Activated naive CD8-positive, alpha-beta T cell treated with anti-CD3 and anti-CD28 coated beads, Interleukin-2, amount 50 U/mL, for 16 hours (primary cell): Measurements from ENCODE around the gene MTIF2.
"Not testable (repeated sequence)": the region's sequence is repeated elsewhere in the genome, so short reads cannot be mapped to it uniquely, and the experiment has no call there.

Experiments
- DNase-seq: peaks from one replicate; pipeline ENCODE4 v3.0.0-alpha.2; 2020; ENCODE audit warnings: low read depth, low spot score

MTIF2 gene, protein sequence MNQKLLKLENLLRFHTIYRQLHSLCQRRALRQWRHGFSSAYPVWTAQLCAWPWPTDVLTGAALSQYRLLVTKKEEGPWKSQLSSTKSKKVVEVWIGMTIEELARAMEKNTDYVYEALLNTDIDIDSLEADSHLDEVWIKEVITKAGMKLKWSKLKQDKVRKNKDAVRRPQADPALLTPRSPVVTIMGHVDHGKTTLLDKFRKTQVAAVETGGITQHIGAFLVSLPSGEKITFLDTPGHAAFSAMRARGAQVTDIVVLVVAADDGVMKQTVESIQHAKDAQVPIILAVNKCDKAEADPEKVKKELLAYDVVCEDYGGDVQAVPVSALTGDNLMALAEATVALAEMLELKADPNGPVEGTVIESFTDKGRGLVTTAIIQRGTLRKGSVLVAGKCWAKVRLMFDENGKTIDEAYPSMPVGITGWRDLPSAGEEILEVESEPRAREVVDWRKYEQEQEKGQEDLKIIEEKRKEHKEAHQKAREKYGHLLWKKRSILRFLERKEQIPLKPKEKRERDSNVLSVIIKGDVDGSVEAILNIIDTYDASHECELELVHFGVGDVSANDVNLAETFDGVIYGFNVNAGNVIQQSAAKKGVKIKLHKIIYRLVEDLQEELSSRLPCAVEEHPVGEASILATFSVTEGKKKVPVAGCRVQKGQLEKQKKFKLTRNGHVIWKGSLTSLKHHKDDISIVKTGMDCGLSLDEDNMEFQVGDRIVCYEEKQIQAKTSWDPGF

DNA sequence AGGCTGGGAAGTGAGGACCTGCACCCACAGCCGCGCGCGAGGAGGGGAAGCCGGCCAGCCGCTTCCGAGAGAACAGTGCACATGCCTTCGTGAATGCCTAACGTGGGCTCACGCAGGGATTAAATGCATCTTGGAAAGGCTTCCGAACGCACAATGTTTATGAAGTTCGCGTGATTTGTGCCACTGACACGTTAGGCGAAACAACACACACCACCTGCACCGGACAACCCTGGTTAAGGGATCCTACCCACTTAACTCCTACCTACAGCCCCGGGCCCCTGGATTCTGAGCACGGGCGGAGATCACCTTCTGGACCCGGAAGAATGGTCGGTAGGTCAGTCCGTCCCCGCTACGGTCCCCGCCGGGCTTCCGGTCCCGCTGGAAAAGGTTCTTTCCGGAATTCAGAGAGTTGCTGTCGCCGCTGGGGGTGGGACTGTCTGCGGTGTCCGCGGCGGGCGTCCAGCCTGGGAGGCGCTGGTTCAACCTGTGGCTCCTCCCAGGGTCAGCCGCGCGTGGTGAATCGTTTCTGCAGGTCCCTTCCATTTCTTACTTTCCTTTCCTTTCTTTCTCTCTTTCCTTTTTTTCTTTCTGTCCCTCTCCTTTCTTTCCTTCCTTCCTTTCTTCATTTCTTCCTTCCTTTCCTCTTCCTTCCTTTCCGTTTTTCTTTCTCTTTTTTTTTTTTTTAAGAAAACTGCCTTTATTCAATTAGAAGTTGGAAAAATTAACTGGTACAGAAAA lies at the start of gene MTIF2:
Gene MTIF2, minus strand, starts transcription at position 325 of the 738 bp plus-strand sequence. CDS start 5,373 bp downstream, outside the sequence.
- DNase-seq: peak; percentile 81

DNA sequence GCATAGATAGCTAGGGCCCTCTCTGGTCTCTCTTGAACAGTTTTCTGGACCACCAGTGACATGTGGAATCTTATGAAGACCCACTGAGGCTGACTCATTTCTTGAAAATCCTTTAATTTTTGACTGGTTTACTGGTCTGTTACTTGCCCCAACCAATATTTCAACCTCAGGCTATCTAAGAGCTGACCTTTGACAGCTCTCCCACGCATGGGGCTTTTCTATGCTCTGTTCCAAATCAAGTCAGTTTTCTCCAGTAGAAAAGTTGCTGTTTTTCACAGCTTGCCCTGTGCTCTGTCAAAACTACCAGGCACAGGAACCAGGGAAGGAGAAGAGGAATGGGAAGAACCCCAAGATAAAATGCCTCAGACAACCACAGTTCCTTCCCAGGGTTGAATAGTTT lies 46.0 kb upstream of the MTIF2 start:
- no peak for DNase-seq

DNA sequence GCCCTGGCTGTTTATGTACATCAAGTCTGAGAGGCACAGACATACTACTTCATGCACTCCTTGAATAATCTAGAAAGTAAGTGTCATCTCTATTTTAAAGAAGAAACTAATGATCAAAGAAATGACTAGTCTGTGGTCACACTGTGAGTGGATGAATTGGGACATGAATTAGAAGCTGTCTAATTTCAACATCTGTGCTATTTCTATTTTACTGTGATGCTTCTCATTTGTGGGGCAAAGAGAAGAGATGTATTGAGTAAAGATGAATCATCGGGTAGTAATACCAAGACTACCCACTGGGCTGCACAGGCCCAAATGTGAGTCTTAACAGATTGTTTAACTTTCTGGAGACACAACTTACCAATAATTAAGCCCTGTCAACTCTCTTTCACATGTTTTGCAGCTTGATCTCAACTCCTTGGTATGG lies 42.4 kb upstream of the MTIF2 start:
- DNase-seq: no peak

DNA sequence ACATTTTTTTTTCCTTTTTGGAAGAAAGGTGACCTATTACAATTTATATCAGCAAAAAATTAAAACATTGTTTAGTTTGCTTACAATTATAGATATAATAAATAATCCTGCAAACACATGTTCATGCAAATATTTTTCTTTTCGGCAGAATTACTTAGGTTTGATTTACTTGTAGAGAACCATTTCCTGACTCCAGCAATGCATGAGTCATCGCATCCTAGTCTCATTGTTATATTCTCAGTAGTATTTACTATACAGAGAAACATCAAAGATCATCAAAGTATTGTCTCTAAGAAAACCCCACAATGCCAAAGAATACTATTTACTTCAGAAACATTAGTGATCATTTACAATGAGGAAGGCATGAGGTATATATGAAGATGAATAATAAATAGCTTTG lies 40.4 kb upstream of the MTIF2 start:
- no peak for DNase-seq

DNA sequence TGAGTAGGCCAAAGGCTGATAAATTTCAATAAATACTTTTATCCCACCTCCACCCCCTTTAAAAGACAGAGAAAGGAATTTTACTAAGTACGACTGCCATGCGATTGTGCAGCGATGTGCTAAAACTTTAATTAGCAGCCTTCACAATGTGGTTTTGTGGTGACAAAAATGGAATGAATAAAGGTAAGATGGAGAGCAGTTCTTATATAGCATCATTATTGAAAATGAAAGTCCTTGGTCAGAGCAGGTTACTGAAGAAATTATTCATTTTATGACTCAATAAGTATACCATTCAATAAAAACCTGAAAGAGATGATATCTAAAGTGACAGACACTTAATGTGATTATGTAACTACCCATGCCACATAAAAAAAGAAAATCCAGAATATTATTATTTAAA lies 33.2 kb upstream of the MTIF2 start:
- DNase-seq: no peak

DNA sequence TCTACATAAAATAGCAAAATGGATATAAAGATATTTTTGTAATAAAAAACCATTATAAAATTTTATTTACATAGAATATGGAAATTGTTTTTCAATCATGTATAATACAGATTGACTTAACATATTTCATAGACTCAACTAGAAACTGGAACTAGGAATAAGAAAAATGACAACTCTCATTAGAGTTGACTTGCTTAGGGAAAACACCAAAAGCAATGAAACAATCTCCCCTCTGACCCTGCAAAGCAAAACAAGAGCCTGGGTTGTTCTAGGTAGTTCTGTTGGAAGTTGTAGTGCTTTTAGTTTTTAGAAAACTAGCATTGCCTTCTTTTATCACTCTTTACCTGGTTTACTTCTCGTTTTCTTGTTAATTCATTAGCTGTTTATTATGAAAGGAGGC lies 32.2 kb upstream of the MTIF2 start:
- DNase-seq: no peak

DNA sequence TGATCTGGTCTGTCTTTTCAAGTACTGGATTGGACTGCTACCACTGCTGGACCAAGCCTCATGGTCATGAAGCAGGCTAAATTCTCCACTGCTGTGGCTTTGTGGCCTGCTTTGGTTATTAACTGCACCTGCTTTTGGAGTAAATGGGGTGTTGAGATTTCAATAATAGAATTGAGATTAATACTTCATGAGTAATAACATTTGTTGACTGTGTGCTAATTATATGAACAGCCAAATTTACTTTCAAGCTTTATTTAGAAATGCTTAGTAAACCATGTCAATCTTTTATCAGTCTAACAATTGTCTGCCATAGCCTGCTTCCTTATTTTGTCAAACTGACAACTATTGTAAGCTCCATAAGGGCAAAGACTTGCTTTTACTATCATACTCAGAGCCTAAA lies 27.4 kb upstream of the MTIF2 start:
- DNase-seq: no peak

DNA sequence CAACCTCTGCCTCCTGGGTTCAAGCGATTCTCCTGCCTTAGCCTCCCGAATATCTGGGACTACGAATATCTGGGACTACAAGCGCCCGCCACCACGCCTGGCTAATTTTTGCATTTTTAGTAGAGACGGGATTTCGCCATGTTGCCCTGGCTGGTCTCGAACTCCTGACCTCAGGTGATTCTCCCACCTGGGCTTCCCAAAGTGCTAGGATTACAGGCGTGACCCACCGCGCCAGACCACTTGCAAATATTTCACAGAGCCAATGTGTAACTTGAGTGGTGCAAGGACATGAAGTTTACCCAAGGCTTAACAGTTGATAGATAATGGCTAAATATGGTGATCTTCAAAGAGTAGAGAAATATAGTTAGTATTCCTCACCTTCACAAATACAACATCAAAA lies 14.1 kb upstream of the MTIF2 start:
- no peak for DNase-seq

DNA sequence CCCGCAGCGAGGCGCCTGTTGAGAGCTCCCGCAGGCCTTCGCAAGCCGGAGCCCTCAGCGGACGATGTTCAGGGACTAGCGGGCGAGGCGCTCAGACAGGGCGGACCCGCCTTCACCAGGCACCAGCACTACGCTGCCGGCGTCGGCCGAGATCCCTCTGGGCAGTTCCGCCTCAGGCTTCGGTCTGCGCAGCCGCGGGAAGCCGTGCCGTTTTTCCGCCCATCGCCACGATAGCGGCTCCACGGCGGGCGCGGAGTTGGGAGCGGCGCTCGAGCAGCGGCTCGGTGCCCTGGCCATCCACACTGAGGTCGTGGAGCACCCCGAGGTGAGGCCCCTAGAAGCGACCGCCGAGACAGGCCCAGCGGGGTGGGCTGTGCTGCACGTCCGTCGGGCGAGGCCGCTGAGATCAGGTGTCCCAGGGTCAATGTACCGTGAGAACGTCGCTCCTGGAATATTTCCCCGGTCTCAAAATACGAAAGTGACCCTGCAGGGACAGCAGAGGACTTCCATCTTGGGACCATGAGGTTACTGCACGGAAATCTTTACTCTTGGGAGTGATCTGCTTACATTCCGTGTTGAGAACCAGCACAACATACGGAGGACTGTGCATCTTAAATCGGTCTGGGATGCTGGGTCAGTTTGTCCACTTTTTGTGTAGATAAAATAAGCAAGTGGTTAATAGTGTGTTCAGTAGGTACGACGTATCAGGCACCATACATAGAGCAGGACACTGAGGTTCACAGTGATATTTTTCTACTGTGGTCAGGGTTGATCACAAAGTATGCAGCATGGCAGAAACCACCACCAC lies 13.3 kb upstream of the MTIF2 start:
- peak; percentile 80 for DNase-seq

DNA sequence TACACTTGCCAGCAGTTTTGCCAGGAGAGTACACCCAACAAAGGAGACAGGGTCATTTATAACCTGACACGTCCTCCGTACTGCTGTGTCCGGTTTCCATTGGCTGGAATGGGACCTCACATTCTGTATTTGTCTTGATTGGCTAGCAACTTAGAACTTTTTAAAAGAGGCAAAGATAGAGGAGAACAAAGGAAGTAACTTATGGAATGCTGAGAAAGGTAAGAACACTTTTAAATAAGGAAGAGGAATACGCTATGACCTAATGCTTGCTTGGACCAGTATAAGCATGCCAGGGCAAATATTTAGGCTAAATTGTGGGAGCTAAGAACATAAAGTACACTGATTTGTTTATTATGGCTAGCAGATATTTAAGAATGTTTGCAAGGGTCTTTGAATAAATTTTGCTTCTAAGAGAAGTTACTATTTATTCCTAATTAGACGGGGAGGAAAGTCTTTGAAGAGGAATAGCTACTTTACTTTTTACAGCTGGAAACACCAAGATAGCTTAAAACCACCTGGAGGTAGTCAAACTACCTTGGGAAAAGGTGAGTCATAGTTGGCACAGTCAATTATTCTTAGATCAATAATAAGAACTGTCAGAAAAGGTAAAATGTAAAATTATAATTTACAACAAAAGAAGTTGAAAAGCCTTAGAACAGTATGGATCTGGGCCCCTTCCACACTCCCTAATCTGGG lies 12.0 kb upstream of the MTIF2 start:
- not testable (repeated sequence) for DNase-seq

DNA sequence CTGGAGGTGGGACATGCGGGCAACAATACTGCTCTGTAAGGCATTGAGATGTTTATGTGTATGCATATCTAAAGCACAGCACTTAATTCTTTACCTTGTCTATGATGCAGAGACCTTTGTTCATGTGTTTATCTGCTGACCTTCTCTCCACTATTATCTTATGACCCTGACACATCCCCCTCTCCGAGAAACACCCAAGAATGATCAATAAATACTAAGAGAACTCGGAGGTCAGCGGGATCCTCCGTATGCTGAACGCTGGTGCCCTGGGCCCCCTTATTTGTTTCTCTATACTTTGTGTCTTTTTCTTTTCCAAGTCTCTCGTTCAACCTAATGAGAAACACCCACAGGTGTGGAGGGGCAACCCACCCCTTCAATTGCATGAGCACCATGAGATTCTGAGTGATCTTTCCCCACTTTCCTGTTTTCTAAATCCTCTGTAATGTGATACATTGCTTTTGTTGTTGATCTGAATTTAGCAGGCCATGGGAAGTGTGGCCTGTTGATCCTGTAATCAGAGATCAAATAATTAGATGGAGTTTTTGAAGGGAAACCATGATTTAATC lies 10.9 kb upstream of the MTIF2 start:
- DNase-seq: not testable (repeated sequence)

DNA sequence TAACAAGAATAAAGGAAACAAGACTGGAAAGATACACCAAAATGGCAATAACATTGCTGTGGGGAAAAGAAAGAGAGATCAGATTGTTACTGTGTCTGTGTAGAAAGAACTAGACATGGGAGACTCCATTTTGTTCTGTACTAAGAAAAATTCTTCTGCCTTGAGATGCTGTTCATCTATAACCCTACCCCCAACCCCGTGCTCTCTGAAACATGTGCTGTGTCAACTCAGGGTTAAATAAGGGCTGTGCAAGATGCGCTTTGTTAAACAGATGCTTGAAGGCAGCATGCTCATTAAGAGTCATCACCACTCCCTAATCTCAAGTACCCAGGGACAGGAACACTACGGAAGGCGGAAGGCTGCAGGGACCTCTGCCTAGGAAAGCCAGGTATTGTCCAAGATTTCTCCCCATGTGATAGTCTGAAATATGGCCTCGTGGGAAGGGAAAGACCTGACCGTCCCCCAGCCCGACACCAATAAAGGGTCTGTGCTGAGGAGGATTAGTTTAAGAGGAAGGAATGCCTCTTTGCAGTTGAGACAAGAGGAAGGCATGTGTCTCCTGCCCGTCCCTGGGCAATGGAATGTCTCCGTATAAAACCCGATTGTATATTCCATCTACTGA lies 10.3 kb upstream of the MTIF2 start:
- not testable (repeated sequence) for DNase-seq

DNA sequence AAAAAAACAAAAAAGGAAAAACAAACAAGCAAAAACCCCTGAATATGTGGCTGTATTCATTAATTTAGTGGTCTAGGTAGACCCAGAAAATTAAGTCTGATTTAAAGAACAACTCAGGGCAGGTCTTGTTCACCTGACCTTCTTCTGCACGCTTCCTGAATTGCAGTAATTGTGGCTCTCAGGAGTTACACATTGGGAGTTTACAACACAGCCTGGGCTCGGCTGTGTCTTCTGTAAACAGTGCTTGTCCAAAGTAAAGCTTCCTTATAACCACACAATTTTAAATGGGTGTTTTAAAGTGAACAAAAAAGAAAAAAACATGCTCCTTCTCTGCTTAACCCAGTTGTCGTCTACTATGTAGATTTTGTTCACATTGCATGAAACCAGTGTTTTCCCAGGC lies 8.3 kb upstream of the MTIF2 start:
- no peak for DNase-seq

DNA sequence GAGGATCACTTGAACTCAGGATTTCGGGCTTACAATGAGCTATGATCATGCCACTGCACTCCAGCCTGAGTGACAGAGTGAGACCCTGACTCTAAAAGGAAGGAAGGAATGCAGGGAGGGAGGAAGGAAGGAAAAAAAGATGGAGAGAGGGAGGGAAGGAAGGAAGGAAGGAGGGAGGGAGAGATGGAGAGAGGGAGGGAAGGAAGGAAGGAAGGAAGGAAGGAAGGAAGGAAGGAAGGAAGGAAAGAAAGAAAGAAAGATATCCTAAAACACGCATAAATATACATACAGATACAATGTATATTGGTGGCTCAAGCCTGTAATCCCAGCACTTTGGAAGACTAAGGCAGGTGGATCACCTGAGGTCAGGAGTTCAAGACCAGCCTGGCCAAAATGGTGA lies 5.3 kb upstream of the MTIF2 start:
- DNase-seq: not testable (repeated sequence)

DNA sequence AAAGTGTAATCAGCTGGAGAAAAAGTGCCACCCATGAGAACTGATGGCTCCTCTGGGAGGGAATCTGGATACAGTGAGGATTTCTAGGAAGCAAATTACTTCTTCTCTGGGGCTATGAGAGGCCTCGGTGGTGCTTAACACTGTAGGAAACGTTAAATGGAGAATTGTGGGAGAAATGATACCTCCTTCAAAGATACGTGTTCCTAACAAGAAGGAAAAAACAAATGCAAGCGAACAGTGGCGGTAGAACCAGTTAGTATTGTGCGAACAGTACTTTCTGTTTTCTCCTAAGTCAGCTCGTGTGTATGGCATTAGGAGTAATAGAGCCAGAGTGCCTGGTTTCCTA lies 587 bp upstream of the MTIF2 start:
- DNase-seq: no peak

DNA sequence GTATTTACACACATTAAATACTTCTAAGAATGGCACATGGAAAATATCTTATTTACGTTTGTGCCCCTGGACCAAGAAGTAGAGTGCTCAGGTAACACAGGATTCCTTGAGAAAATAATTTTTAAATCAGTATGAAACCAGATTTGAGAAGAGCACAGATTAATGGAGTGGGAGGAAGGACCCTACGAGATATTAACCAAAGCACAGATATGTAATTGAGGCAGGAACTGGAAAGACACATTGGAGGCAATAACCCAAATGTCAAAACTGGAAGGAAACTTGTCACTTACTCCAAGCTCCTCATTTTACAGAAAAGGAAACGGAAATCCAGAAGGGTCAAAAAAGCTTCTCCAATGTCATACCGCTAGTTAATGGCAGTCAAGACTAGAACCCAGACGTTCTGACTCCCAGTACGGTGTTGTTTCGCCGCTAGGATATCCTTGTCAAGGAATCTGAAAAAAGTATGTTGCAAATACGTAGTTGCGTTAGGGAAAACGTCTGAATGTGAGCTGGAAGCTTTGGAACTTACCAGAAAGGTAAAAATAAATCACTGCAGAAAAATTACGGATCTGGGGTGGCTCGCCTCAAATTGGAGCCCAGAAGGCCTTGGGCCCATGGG lies 634 bp downstream of the MTIF2 start:
- no peak for DNase-seq

DNA sequence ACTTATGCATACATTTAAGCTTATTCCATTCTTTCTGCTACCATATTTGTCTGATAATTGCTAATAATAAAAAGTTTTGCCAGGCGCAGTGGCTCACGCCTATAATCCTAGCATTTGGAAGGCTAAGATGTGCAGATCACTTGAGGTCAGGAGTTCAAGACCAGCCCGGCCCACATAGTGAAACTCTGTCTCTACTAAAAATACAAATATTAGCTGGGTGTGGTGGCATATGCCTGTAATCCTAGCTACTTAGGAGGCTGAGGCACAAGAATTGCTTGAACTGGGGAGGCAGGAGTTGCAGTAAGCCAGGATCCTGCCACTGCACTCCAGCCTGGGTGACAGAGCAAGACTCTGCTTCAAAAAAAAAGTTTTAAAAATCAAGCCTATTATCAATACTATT lies 9.4 kb downstream of the MTIF2 start:
- not testable (repeated sequence) for DNase-seq

DNA sequence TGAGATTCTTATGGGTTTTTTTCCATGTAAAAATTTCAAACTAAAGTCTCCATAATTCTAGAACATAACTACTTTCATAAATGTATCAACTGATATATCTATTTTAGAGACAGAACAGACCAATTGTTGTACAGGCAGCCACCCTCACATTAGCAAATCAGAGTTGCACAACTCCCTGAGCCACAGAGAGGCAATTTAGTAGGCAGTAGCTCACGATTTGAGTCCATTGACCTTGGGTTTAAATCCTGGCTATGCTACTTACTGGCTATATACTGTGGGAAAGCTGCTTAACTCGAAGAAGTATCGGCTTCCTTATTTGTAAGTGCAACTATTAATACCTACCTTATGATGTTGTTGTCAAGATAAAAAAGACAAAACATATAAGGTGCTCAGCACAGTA lies 16.2 kb downstream of the MTIF2 start:
- no peak for DNase-seq

DNA sequence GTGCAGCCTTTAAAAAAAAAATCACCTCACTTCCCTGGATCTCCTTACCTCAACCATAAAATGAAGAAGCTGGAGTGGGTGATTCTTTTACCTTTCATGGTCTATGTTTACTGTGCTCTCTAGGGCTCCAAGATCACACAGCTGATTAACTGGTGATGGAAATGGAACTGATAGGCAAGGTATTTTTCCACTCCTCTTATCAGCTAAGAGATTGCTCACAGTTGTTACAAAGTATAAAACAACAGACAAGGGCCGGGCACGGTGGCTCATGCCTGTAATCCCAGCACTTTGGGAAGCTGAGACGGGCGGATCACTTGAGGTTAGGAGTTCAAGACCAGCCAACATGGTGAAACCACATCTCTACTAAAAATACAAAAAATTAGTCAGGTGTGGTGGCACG lies 22.0 kb downstream of the MTIF2 start:
- DNase-seq: no peak

DNA sequence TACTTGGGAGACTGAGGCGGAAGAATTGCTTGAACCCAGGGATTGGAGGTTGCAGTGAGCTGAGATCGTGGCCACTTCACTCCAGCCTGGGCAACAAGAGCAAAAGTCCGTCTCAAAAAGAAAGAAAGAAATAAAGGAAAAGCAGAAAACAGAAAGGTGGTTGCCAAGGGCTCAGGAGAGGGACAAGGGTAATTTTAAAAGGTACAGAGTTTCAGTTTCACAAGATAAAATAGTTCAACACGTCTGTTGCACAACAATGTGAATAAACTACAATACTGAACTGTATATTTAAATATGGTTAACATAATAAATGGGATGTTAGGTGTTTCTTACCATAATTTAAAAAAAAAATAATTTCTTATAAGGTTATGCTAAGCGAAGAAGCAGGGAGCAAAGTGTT lies 23.6 kb downstream of the MTIF2 start:
- DNase-seq: no peak
